ELR (cell line): Measurements from ENCODE around the gene ABRACL.

Experiments
- DNase-seq: peaks from one replicate; pipeline ENCODE4 v3.0.0-alpha.2; 2015; ENCODE audit warnings: low read depth

The ABRACL gene

DNA sequence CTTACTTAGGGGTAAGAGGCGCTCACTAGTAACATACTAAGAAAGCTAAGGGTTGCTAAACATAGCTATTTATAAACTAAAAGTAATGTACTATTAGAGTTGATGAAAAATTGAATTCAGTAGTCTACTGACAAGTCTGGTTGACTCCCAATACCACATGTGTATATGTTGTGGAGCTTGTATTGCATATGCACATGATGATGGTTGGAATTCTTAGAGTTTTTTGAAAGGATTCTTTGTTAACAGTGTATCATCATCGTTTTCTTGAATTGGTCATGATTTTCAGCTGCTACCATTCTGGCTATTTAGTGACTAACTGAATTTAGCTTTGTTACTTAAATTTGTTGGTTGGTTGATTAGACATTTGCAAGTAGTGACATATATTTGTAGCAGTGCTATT is 27.2 kb downstream of the ABRACL start:
- DNase-seq = no peak

DNA sequence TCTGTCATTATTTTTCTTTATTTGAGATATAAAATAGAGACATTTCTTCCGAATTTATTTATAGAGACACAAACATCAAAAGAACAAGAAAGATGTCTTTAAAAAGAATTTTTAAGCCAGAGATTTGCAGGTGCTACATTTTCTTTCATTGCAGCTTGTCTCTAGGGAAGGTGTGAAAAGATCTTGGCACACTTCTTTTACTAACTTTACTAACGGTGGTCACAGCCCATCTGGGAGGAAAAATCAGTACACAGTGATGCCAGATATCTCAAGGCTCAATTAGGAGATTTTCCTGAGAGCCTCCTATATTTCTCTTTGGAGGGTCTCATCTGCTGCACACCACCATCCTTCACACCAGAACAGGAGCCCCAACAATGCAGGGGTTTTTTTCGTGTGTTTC is 29.5 kb downstream of the ABRACL start:
- no peak for DNase-seq

GRCh38 chr6:139060332-139060731 is 31.8 kb downstream of the ABRACL start:
- DNase-seq = peak; percentile 48

GRCh38 chr6:139062932-139063646 is 34.5 kb downstream of the ABRACL start:
- no peak for DNase-seq

GRCh38 chr6:139064981-139065665 is 36.6 kb downstream of the ABRACL start:
- no peak for DNase-seq

DNA sequence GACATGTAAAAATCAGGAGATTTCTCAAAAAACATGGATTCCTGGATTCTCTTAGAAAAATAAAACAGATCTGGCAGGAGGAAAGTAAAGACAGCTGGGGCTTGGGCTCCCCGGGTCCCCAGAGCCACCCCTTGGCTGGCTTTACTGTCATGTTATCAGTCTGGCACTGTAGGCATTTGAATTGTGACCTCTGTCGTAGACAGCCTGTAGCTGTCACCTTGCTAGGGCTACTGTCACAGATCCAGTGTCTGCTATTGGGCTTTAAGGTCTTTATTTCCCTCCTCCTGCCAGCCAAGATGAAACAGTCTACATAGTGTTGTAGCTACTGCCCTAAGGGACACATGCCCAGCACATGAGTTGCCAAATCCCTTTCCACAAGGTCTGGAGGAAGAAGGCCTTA is 37.5 kb downstream of the ABRACL start:
- no peak for DNase-seq

DNA sequence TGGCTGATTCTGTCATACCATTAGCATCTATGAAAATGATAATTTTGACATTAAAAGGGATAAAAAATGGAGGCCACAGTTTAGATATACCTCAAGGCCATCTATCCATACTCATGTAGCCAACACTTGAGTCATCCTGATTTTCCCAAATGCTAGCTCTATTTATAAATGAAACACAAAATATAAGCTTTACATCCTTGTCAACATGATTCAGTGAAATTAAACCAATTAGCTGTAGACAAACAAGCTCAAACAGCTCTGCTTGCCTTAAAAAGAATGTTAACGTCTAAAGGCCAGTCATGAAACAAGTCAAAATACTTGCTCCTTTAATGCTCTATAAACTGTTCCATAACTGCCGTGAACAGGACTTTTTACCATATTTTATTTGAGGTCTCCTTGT is 40.3 kb downstream of the ABRACL start:
- no peak for DNase-seq

DNA sequence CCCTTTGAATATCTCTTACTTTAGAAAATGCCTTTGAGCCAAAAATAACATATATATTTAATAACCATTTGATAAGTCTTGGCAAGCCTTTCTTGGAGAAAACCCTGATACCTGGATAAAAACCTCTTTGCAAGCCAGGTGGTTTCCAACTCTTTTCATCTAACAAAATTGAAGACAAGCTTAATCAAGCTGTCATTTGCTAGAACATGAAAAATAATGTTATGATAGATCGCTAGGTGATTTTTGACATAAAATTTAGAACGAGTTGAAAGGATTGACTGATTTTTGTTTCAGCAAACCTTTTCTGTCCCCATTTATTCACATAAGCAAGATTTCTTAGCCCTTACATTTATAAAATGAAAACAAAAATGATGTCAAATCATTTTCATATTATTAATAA is 44.6 kb downstream of the ABRACL start:
- DNase-seq = no peak

- DNase-seq = no peak
Measured at GRCh38 chr6:139079018-139079417, 50.5 kb downstream of the ABRACL start.

- peak; percentile 20 for DNase-seq
Measured at GRCh38 chr6:139080255-139080920, 51.8 kb downstream of the ABRACL start.

DNA sequence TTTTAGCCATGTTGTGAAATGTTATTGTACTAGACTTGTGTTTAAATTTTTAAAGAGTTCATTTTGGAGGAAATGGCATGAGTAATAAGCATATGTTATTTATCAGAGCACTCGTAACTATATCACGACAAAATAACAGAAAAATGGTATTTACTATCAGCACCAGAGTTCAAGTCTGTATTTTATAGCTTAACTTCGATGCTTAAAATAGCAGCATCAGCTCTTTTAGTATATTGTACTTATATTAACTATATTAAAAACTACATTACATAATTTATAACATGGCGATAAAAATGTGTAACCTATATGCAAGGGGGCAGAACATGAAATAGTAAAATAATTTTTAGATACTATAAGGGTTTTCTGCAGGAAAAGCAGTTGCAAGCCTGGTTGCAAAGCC is 52.9 kb downstream of the ABRACL start:
- DNase-seq = no peak

DNA sequence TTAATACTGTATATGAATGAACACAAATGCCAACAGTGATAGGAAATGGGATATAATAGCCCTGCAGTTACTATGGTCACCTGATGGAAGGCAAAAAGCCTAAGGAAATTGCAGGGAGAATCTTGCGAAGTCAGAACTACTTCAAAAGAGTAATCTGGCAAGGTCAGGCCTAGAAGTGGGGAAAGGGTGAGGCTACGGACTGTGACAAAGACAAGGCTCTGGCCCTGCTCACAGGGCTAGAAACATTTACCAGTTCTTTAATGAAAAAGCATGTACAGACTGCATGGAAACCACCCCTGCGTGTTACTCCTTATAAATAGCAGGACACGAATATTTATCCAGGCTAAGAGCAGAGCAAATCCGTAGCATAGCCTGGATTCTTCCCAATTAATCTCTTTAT is 53.8 kb downstream of the ABRACL start:
- no peak for DNase-seq

DNA sequence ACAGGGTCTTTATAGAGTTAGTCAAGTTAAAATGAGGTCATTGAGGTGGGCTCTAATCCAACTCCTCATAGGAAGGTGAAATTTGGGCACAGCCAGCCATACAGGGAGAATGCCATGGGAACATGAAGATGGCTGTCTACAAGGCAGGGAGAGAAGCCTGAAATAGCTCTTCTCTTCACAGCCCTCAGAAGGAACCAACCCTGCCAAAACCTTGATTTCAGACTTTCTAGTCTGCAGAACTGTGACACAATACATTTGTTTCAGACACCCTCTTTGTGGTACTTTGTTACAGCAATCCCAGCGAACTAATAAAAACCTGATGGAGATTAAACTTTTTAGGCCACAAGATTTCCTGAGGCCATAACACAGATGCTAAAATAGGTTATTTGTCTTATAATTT is 63.3 kb downstream of the ABRACL start:
- no peak for DNase-seq
